Ramos (cell line): ENCODE results near the gene KIF5C.

Source experiments
- in situ Hi-C: fragments of 300-500 bp; cut with MboI; formaldehyde crosslinking; loops from one replicate; pipeline ENCODE4 v1.14.3; 2022; ENCODE audit warnings: low sequenced_read_pairs; ENCODE audit not compliant: unreplicated experiment

KIF5C gene

GRCh38 chr2:149006883-149007543, 132.0 kb downstream of the KIF5C start:
- in situ Hi-C loops, result no loop called here

DNA sequence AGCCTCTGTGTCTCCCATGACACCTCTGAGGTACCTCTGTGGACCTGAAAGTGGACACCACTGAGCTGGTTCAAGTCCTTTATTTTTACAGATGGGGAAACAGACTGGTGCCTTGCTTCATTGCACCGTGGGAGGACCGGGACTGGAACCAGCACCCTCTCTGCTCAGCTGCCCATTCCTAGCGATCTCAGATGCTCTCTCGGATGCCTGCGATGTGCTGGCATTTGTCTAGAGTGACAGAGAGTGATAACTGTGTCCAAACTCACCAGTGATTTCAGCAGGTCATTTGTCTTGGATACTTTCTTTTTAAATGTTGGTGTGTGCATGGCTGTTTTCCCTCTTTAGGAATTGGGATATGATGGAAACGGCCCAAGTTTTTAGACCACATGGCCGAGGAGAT, 133.4 kb downstream of the KIF5C start:
- in situ Hi-C loops, result no loop called here

DNA sequence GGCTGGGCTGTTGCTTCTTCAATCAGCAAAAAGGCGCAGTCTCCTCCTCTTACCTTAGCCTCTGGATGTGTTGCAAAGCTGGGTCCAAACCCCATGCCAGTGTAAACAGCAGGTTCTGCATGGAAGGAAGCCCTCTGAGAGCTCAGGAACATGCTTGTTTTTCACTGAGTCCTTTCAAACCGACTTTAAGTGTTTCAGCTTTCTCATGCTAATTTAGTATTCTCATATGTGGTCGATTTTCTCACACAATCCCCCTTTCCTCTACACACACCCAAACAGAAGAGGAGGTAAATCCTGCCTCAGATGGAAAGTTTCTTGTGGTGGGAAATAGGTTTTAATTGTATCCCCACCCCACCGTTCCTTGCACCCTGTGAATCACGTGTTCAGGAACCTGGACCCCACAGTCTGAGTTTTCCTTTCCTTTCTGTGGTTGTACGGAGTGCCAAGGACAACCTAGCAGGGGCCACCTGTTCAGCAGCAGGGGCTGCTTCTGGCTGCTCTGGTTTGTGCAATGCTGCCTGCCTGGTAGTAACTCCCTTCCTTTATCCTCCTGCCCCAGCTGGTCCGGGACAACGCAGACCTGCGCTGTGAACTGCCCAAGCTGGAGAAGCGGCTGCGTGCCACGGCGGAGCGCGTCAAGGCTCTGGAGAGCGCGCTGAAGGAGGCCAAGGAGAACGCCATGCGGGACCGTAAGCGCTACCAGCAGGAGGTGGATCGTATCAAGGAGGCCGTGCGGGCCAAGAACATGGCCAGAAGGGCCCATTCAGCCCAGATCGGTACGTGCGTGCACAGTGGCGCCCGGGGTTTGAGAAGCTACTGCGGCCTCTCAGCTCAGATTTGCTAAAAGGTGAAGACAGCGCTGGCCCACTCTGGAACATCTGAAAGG, 134.8 kb downstream of the KIF5C start:
- in situ Hi-C loops, result no loop called here

GRCh38 chr2:149012545-149012944, 137.5 kb downstream of the KIF5C start:
- in situ Hi-C loops, result no loop called here

DNA sequence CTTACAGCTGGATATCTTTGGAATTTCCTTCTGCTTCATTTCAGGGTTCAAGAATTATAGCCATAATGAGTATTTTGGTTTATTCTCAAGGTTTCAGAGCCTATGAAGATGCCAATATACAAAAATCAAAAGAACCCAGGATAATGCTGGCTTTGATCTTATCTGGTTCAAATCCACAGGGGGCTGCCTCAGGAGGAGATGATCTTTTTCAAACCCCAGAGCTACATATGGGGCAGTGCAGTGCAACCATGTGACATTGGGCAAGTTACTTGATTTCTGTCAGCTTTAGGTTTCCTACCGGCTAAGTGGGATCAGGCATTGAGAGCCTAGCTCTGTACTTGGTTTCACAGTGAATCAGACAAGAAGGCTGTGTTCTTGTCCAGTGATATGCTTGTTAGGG, 140.5 kb downstream of the KIF5C start:
- in situ Hi-C loops, result loop anchor here (5.0 kb wide), 1 partner anchor 552 kb away; no protein-coding TSS in a partner anchor

GRCh38 chr2:149015926-149016563, 141.0 kb downstream of the KIF5C start:
- in situ Hi-C loops, result loop anchor here (5.0 kb wide), 1 partner anchor 551 kb away; no protein-coding TSS in a partner anchor

DNA sequence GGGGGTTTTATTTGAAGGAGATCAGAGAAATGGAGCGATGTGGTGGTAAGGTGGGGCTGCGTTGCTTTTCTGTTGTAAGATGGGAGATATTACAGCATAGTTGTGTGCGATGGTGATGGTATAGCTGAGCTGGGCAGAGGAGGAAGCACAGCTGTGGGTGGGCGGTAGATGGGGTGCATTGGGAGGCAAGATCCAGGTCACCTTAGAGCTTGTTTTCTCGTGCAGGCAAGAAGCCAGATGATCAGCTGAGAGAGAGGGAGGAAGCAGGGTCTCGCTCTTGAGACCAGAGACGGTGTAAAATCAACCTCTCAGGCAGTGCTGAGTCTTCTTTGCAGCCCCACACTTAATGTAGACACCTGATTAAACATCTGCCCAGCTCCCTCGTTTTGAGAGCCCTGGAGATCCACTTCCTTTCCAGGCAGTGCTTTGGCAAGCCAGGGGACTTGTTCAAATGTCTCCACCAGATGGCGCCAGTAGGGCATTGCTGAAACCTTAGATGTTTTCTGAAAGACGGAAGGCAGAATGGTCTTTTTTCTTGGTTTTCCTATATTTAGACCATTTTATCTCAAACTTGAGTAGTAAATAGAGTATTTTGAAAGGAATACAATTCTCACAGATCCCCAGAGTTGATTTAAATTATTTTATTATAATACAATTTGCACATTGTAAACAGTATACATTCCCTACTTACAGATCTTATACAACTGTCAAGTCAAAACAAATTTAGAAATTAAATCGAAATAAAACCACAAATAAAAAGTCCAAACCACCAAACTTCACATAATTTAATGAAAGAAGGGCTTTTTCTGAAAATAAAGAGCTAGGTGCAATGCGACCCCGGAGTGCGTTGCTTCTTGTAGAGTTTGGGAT, 142.3 kb downstream of the KIF5C start:
- in situ Hi-C loops, result loop anchor here (5.0 kb wide), 1 partner anchor 550 kb away; no protein-coding TSS in a partner anchor

DNA sequence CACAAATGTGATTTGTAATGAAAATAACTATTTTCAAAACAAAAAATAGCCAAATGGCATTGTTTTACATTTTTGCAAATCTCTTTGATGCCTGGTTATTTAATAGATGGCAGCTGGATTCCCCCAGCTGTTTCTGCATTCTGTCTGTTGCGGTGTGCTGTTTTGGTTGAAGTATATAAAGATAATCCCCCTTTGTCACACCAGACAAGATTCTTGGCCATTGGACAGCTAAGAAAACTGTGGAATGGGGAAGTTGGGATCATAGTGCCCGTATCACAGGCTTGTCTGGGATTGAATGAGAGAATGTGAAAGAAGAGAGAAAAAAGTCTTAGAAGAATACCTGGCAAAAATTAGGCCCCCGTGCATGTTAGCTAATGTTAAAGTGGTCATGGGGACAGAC, 144.0 kb downstream of the KIF5C start:
- in situ Hi-C loops, result loop anchor here (5.0 kb wide), 1 partner anchor 548 kb away; no protein-coding TSS in a partner anchor

- in situ Hi-C loops, result loop anchor here (5.0 kb wide), 1 partner anchor 548 kb away; no protein-coding TSS in a partner anchor
Observed at GRCh38 chr2:149019768-149020167, 144.7 kb downstream of the KIF5C start.

DNA sequence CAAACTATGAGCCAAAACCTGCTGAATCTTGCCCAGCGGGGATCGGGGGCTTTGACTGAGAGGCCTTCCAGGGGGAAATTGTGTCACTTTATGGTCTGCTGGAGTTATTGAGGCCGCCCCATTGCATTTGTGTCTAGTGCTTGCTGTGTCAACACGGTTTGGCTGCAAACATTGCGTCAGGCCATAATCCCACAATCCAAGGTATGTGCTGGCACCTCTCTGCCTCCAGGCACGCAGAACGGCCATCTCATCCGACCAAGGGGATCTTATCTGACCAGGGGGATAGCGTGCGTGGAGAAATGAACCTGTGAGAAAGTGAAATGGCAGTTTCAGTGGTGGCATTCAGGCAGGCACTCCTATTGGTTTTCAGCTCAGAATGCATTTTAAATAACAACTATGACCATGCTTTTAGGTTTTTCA, 145.4 kb downstream of the KIF5C start:
- in situ Hi-C loops, result no loop called here

DNA sequence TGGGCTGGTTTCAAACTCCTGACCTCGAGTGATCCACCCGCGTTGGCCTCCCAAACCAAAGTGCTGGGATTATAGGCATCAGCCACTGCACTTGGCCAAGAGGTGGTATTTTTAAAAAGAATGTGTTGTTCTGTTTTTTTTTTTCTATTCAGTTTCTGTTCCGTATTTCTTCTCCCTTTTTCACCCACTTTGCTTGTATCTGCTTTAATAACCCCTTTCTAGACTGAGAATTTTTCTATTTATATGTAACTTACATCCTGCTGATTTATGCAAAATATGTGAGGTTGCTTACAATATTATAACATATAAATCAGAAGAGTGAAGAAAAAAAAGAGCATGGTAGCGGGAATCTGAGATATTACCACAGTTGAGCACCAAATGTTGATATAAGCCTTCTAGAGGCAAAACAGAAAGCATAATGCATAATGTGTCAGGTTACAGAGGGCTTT, 146.3 kb downstream of the KIF5C start:
- in situ Hi-C loops, result no loop called here

- in situ Hi-C loops, result no loop called here
Observed at GRCh38 chr2:149021761-149022160, 146.7 kb downstream of the KIF5C start.

DNA sequence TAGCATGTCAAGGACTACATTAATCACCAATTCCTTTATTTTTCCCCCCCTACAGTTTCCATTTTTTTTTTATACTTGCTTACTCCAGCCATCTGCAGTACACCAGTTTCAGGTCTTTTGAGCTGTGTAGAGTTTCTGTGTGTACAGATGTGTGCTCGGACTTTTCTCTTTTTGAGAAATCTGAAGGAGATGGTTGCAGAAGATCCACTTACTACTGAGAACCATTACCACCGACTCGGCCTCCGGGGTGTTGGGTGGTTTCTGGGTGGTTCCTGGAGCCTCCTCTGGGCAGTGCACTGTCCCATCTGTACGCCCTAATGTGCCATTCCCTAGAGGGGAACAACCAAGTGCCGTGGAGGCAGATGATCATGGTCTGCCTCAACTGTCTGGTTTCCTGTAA, 148.1 kb downstream of the KIF5C start:
- in situ Hi-C loops, result no loop called here

GRCh38 chr2:149027590-149028250, 152.7 kb downstream of the KIF5C start:
- in situ Hi-C loops, result no loop called here

- in situ Hi-C loops, result no loop called here
Observed at GRCh38 chr2:149028377-149028776, 153.3 kb downstream of the KIF5C start.

DNA sequence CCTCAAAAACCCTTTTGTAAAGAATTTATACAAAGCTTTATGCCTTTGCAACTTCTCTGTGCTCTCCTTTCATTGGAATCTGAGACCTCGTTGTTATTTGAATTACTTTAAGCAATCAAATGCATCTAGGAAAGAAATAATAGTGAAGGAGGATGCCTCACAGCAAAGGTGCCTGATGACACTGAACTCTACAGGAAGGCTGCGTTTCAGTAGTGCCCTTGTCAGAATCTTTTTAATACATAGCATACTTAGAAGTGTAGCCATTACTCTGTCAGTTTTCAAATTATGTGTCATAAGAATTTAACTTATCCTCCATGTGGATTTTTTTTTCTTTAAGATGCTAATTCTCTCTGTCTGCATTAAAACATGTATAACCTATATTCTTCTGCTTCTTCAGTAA, 153.9 kb downstream of the KIF5C start:
- in situ Hi-C loops, result no loop called here

DNA sequence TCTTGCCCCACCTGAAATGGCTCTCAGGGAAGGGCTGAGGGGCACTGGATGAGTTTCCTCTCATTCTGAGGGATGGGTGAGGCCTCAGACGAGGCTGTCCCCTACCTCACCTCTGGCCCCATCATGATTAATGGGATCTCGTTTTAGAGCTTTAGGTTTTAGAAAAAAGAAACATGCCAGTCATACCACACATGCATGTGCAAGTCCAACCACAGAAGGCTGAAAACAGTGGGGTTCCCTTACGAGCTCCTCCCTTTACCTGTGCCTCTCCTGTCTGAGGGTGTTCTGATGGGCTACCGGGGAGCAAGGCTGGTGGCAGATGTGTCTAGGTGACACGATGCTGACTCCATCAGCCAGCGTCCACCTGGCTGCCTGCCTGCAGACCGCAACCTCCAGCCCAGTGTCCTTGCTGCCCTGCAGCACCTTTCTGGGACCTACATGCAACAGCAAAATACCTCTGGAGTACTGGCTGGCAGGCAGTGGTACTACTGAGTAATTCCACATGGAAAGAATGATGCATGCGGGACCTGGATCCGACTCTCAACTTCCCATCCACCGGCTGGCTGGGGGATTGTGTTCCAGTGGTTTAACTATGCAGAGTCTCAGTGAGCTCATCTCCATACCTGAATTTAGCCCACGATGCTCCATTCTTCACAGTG, 154.4 kb downstream of the KIF5C start:
- in situ Hi-C loops, result no loop called here

- in situ Hi-C loops, result no loop called here
Observed at GRCh38 chr2:149031396-149031795, 156.4 kb downstream of the KIF5C start.

DNA sequence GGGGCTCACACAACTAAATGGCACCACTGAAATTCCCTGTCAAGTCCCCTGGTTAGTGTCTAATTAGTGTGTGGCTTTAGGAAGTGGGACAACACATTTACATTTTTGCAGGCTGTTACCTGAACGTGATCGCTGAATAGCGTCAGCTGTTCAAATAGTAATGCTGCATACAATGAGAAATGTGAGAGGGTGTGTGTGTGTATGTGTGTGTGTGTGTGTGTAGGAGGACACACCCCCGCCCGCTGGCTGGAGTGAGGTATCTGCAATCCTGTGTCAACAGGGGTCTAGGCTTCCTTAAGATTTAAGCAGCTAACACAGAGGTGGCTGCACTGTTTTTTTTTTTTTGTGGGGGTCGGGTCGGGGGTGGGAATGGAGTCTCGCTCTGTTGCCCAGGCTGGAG, 158.7 kb downstream of the KIF5C start:
- in situ Hi-C loops, result no loop called here
